Endothelial cell of umbilical vein (primary cell): ENCODE measurements around the gene DOP1A. TPM values are rescaled to one million over a fixed set of nuclear protein-coding genes. Genes with fewer than 3 reads are reported as not detected.

ENCODE experiments used
- BruUV-seq: library from RNA; stranded (reverse); fragments of 400-500 nt; replicated peaks from 2 replicates; lab custom pipeline; 2021; lab: Mats Ljungman, UMichigan
- CTCF ChIA-PET: fragments of 300-600, 350-600 bp; sonication (Branson Sonifier 250); formaldehyde crosslinking; loops from one replicate; lab custom pipeline; 2021; ENCODE audit warnings: antibody characterized with exemption, inconsistent platforms; lab: Charles Lee
- POLR2A ChIA-PET: fragments of 300-600, 350-600 bp; sonication (Branson Sonifier 250); formaldehyde crosslinking; loops from one replicate; lab custom pipeline; 2021; ENCODE audit warnings: antibody characterized with exemption, inconsistent platforms; lab: Charles Lee
- DNase-seq: peaks from one replicate; pipeline ENCODE4 v3.0.0-alpha.2; 2011; ENCODE audit warnings: low read depth, low spot score
- FAIRE-seq: peaks from 2 replicates; lab custom pipeline; 2011; peaks lifted over from hg19 to GRCh38; lab: Jason Lieb, UNC
- H2AFZ ChIP-seq: 2 replicates; pipeline ENCODE4 v1.6.0; 2012; ENCODE audit warnings: low read depth, low read length, control low read depth, inconsistent platforms
- H3K27ac ChIP-seq: 2 replicates; pipeline ENCODE4 v1.5.1; 2011; ENCODE audit warnings: low read depth, mild to moderate bottlenecking, control low read depth, low read length, moderate library complexity; ENCODE audit not compliant: insufficient read depth
- H3K27me3 ChIP-seq, 2 experiments: 2 replicates each; pipeline versions ENCODE4 v1.6.0 to v1.6.1; 2011; ENCODE audit warnings: low read length in 2 of 2, mixed read lengths in 1 of 2; ENCODE audit not compliant: control insufficient read depth in 2 of 2, insufficient read depth in 2 of 2
- H3K36me3 ChIP-seq, 2 experiments: 2 replicates in 1 of 2; 3 replicates in 1 of 2; pipeline ENCODE4 v1.5.1; 2011; ENCODE audit warnings: low read length in 2 of 2, mild to moderate bottlenecking in 1 of 2, moderate library complexity in 1 of 2; ENCODE audit not compliant: control insufficient read depth in 2 of 2, insufficient read depth in 2 of 2; ENCODE audit errors: extremely low read depth in 1 of 2
- H3K4me1 ChIP-seq: 3 replicates; pipeline ENCODE4 v1.5.1; 2011; ENCODE audit warnings: mild to moderate bottlenecking, low read length; ENCODE audit not compliant: control insufficient read depth, insufficient read depth; ENCODE audit errors: extremely low read depth
- H3K4me2 ChIP-seq: 2 replicates; pipeline ENCODE4 v1.6.1; 2011; ENCODE audit warnings: low read length, control low read depth, mixed read lengths; ENCODE audit not compliant: insufficient read depth
- H3K4me3 ChIP-seq, 3 experiments: fragments of 200-600 bp in 1 of 3; sonication (generic), shearing (Covaris generic) in 1 of 3; replicated peaks in 1 of 3; 2 replicates each; pipeline ENCODE4 v1.5.1; 2011 to 2016; ENCODE audit warnings: control low read depth in 3 of 3, low read length in 3 of 3, mild to moderate bottlenecking in 2 of 3, inconsistent platforms in 1 of 3, low read depth in 1 of 3, moderate library complexity in 1 of 3; ENCODE audit not compliant: insufficient read depth in 1 of 3
- H3K79me2 ChIP-seq: 2 replicates; pipeline ENCODE4 v1.6.0; 2012; ENCODE audit warnings: low read length, inconsistent platforms; ENCODE audit not compliant: control insufficient read depth, insufficient read depth
- H3K9ac ChIP-seq: replicated peaks from 2 replicates; pipeline ENCODE3; 2011; ENCODE audit warnings: low read length, control low read depth; ENCODE audit not compliant: insufficient read depth; ENCODE audit errors: extremely low read depth
- H3K9me1 ChIP-seq: replicated peaks from 3 replicates; pipeline ENCODE4 v1.6.0; 2011; ENCODE audit warnings: mild to moderate bottlenecking, low read length; ENCODE audit not compliant: control insufficient read depth, insufficient read depth; ENCODE audit errors: extremely low read depth
- H3K9me3 ChIP-seq: replicated peaks from 2 replicates; pipeline ENCODE4 v1.5.1; 2012; ENCODE audit warnings: low read length, inconsistent platforms; ENCODE audit not compliant: control insufficient read depth, insufficient read depth
- H4K20me1 ChIP-seq: replicated peaks from 2 replicates; pipeline ENCODE3; 2011; ENCODE audit warnings: mild to moderate bottlenecking, low read length; ENCODE audit not compliant: control insufficient read depth, insufficient read depth; ENCODE audit errors: extremely low read depth
- EZH2 ChIP-seq: IDR thresholded peaks from 2 replicates; pipeline ENCODE4 v1.6.1; 2012; ENCODE audit warnings: borderline replicate concordance, low read depth, mild to moderate bottlenecking, moderate library complexity, low read length, inconsistent platforms; ENCODE audit not compliant: severe bottlenecking
- FOS ChIP-seq: IDR thresholded peaks from 2 replicates; pipeline ENCODE4 v1.6.1; 2011; ENCODE audit warnings: mild to moderate bottlenecking, low read length, moderate library complexity, borderline replicate concordance; ENCODE audit not compliant: insufficient read depth
- GATA2 ChIP-seq: IDR thresholded peaks from 2 replicates; pipeline ENCODE4 v1.7.0; 2011; ENCODE audit warnings: low read depth, mild to moderate bottlenecking, moderate library complexity, mixed read lengths, low read length; ENCODE audit not compliant: insufficient read length, insufficient read depth
- JUN ChIP-seq: IDR thresholded peaks from 2 replicates; pipeline ENCODE4 v1.6.1; 2011; ENCODE audit warnings: borderline replicate concordance, low read depth; ENCODE audit not compliant: insufficient read length, insufficient read depth
- MYC ChIP-seq: IDR thresholded peaks from one replicate; pipeline ENCODE4 v1.6.1; 2011; ENCODE audit warnings: mild to moderate bottlenecking, low read depth, low read length
- POLR2A ChIP-seq: IDR thresholded peaks from 2 replicates; pipeline ENCODE4 v1.6.1; 2012; ENCODE audit warnings: low read depth, mild to moderate bottlenecking, control low read depth, low read length
- POLR2AphosphoS5 ChIP-seq: IDR thresholded peaks from 2 replicates; pipeline ENCODE4 v1.6.1; 2012; ENCODE audit warnings: low read depth, mild to moderate bottlenecking, control low read depth, low read length, moderate library complexity; ENCODE audit not compliant: insufficient read depth
- dilution Hi-C: fragments of 300-500 bp; cut with MboI; formaldehyde crosslinking; loops from one replicate; pipeline ENCODE4 v1.15.0; 2019; ENCODE audit warnings: low sequenced_read_pairs; ENCODE audit not compliant: extremely low pct_ligation_motif_present
- intact Hi-C: fragments of 100-400 bp; cut with micrococcal nuclease; formaldehyde crosslinking; loops from one replicate; pipeline ENCODE4 v1.10.0; 2022
- polyA plus RNA-seq, 4 experiments: library from polyadenylated mRNA; depleted of rRNA in 3 of 4; stranded (reverse) in 3 of 4; unstranded in 1 of 4; fragments of >200 nt; gene quantifications; 2 replicates each; pipeline versions ENCODE4 v1.2.1 to v1.2.3, GENCODE V29; 2011 to 2012; ENCODE audit warnings: missing spikeins in 1 of 4
- total RNA-seq: library from RNA; stranded (reverse); gene quantifications from 2 replicates; pipeline ENCODE4 v1.2.3, GENCODE V29; 2021
- TF ChIP-seq, protein P1 (sequence below), 2 donors: IDR thresholded peaks; 1 replicate in 1 of 2; 2 replicates in 1 of 2; pipeline ENCODE4 v1.5.1; 2011; ENCODE audit warnings: low read length in 2 of 2, mild to moderate bottlenecking in 2 of 2, moderate library complexity in 2 of 2, control low read depth in 1 of 2, inconsistent platforms in 1 of 2, low read depth in 1 of 2; ENCODE audit not compliant: insufficient read depth in 1 of 2; ENCODE audit errors: extremely low read depth in 1 of 2
- TF ChIP-seq, protein P2 (sequence below): IDR thresholded peaks from 2 replicates; pipeline ENCODE4 v1.6.1; 2011; ENCODE audit not compliant: insufficient read depth, insufficient read length

The DOP1A gene
- total and polyA plus RNA-seq, 2 donors (not counting 3 experiments of a cell fraction or from before 2014, with no cell fraction given): 6.3 to 12.3 TPM

DNA sequence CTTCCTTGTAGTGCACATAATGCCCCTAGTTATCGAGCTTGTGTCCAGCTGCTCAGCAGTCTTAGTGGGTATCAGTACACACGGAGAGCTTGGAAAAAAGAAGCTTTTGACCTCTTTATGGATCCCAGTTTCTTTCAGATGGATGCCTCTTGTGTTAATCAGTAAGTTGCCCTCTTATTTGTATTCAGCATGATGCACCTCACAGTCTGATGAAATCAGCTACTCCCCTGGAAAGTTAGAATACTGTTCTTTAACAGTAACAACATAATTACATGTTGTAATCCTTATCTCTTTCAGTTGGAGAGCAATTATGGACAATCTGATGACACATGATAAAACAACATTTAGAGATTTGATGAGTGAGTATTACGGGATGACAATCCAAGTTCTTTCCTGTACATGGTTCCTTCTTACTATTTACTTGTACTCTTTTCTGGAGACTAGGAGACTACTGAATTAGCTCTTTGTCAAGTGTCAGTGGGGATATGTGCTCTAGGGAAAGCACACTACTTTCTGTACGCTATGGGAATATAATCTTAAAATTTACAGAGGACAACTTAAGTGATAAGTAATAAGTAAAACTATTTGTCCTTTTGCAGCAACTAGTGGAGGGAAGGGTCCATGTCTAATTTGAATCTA is 86.5 kb downstream of the DOP1A start:
- Histone ChIP-seq H3K9ac (no peak overlapping the region), H3K27ac (no peak overlapping the region), H3K36me3 (no peaks in the 10 kb centered on the region), H3K9me3 (no peaks in the 10 kb centered on the region), H2AFZ (no peak overlapping the region), H4K20me1 (no peaks in the 10 kb centered on the region), H3K27me3 (no peaks in the 10 kb centered on the region), H3K79me2 (no peaks in the 10 kb centered on the region), H3K4me2 (no peak overlapping the region), H3K4me3 (no peak overlapping the region), H3K9me1 (no peaks in the 10 kb centered on the region), H3K4me1 (no peaks in the 10 kb centered on the region)
- intact Hi-C loops (no loop called here), dilution Hi-C loops (no loop called here)
- POLR2A ChIA-PET: no interaction called here
- TF ChIP-seq FOS (no peak), GATA2 (no peak), EZH2 (no peak), JUN (no peak), POLR2AphosphoS5 (no peak), POLR2A (no peak), MYC (no peak)
- TF ChIP-seq, protein P1, sequence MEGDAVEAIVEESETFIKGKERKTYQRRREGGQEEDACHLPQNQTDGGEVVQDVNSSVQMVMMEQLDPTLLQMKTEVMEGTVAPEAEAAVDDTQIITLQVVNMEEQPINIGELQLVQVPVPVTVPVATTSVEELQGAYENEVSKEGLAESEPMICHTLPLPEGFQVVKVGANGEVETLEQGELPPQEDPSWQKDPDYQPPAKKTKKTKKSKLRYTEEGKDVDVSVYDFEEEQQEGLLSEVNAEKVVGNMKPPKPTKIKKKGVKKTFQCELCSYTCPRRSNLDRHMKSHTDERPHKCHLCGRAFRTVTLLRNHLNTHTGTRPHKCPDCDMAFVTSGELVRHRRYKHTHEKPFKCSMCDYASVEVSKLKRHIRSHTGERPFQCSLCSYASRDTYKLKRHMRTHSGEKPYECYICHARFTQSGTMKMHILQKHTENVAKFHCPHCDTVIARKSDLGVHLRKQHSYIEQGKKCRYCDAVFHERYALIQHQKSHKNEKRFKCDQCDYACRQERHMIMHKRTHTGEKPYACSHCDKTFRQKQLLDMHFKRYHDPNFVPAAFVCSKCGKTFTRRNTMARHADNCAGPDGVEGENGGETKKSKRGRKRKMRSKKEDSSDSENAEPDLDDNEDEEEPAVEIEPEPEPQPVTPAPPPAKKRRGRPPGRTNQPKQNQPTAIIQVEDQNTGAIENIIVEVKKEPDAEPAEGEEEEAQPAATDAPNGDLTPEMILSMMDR (IDR thresholded peaks at IDR 0.05; ENCODE audit: extremely low read depth in 1 of 2, insufficient read depth in 1 of 2, low read depth in 1 of 2, low read length in 2 of 2): no peak
- TF ChIP-seq, protein P2, sequence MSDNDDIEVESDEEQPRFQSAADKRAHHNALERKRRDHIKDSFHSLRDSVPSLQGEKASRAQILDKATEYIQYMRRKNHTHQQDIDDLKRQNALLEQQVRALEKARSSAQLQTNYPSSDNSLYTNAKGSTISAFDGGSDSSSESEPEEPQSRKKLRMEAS: no peak
- no peak for FAIRE-seq
- BruUV-seq: no TSS peak
- CTCF ChIA-PET: interaction anchor here (1.0 to 1.5 kb wide), 2 partner anchors 35 to 86 kb away, joined by 3 to 5 read pairs; partner anchors contain the start of gene DOP1A
- no peak for DNase-seq
